ENCODE measurements around the gene GET4. TPM values are rescaled to one million over a fixed set of nuclear protein-coding genes. Genes with fewer than 3 reads are reported as not detected.

Gene GET4
- total RNA-seq, 2 experiments from 2014 or later = 84.4 to 96.4 TPM

- Mint-ChIP-seq H3K27me3 (peaks cover 5% of the 10 kb centered on the region), H3K4me1 (ENCODE audit: low read depth) (no peaks in the 10 kb centered on the region), H3K36me3 (ENCODE audit: low read depth) (no peaks in the 10 kb centered on the region), H3K4me3 (no peak overlapping the region), H3K9me3 (no peaks in the 10 kb centered on the region), H3K27ac (no peak overlapping the region)
- TF ChIP-seq, protein P1, sequence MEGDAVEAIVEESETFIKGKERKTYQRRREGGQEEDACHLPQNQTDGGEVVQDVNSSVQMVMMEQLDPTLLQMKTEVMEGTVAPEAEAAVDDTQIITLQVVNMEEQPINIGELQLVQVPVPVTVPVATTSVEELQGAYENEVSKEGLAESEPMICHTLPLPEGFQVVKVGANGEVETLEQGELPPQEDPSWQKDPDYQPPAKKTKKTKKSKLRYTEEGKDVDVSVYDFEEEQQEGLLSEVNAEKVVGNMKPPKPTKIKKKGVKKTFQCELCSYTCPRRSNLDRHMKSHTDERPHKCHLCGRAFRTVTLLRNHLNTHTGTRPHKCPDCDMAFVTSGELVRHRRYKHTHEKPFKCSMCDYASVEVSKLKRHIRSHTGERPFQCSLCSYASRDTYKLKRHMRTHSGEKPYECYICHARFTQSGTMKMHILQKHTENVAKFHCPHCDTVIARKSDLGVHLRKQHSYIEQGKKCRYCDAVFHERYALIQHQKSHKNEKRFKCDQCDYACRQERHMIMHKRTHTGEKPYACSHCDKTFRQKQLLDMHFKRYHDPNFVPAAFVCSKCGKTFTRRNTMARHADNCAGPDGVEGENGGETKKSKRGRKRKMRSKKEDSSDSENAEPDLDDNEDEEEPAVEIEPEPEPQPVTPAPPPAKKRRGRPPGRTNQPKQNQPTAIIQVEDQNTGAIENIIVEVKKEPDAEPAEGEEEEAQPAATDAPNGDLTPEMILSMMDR (IDR thresholded peaks at IDR 0.05) = no peak
- no peak overlapping the region for H3K4me3 ChIP-seq (ENCODE audit: low read length)
- H3K27me3 ChIP-seq (ENCODE audit: control insufficient read depth in 1 of 2, insufficient read depth in 2 of 2, low read length in 2 of 2) = no peaks in the 10 kb centered on the region
- no peak overlapping the region for H3K27ac ChIP-seq (ENCODE audit: low read depth in 1 of 2, low read length in 2 of 2)
- intact Hi-C loops (cut with DNase I, micrococcal nuclease) = no loop called here
- peaks cover 8% of the 10 kb centered on the region for H3K4me1 ChIP-seq (ENCODE audit: insufficient read depth, low read length)
- ATAC-seq (ENCODE audit: poor library complexity) (no peak), DNase-seq (no peak)
- CTCF ChIA-PET = no interaction called here
- peaks cover 0 to 5% of the 10 kb centered on the region in 2 experiments for H3K9me3 ChIP-seq (ENCODE audit: control insufficient read depth in 1 of 2, insufficient read depth in 1 of 2, low read length in 2 of 2)
- no peaks in the 10 kb centered on the region for H3K36me3 ChIP-seq (ENCODE audit: insufficient read depth, low read length)
- POLR2A ChIA-PET = no interaction called here
Measured at GRCh38 chr7:937856-938484, 61.6 kb downstream of the GET4 start.

GRCh38 chr7:938546-939185 lies 62.3 kb downstream of the GET4 start:
- no peaks in the 10 kb centered on the region for H3K27me3 ChIP-seq (ENCODE audit: control insufficient read depth in 1 of 2, insufficient read depth in 2 of 2, low read length in 2 of 2)
- no peak overlapping the region for H3K4me3 ChIP-seq (ENCODE audit: low read length)
- H3K36me3 Mint-ChIP-seq (ENCODE audit: low read depth) = no peaks in the 10 kb centered on the region
- TF ChIP-seq, protein P1 (IDR thresholded peaks at IDR 0.05) = no peak
- peaks cover 5% of the 10 kb centered on the region for H3K27me3 Mint-ChIP-seq
- intact Hi-C loops (cut with DNase I, micrococcal nuclease) = no loop called here
- no peaks in the 10 kb centered on the region for H3K9me3 Mint-ChIP-seq
- H3K9me3 ChIP-seq (ENCODE audit: control insufficient read depth in 1 of 2, insufficient read depth in 1 of 2, low read length in 2 of 2) = peaks cover 0 to 5% of the 10 kb centered on the region in 2 experiments
- no peaks in the 10 kb centered on the region for H3K36me3 ChIP-seq (ENCODE audit: insufficient read depth, low read length)
- no peak overlapping the region for H3K27ac ChIP-seq (ENCODE audit: low read depth in 1 of 2, low read length in 2 of 2)
- no peaks in the 10 kb centered on the region for H3K4me1 Mint-ChIP-seq (ENCODE audit: low read depth)
- H3K27ac Mint-ChIP-seq = no peak overlapping the region
- H3K4me1 ChIP-seq (ENCODE audit: insufficient read depth, low read length) = peaks cover 8% of the 10 kb centered on the region
- ATAC-seq (ENCODE audit: poor library complexity) (no peak), DNase-seq (no peak)
- H3K4me3 Mint-ChIP-seq = no peak overlapping the region
- ChIA-PET CTCF (no interaction called here), POLR2A (no interaction called here)

GRCh38 chr7:939843-940242 lies 63.5 kb downstream of the GET4 start:
- intact Hi-C loops (cut with DNase I, micrococcal nuclease) = no loop called here
- H3K36me3 Mint-ChIP-seq (ENCODE audit: low read depth) = no peaks in the 10 kb centered on the region
- Histone ChIP-seq H3K36me3 (ENCODE audit: insufficient read depth, low read length) (no peaks in the 10 kb centered on the region), H3K27ac (ENCODE audit: low read depth in 1 of 2, low read length in 2 of 2) (no peak overlapping the region), H3K9me3 (ENCODE audit: control insufficient read depth in 1 of 2, insufficient read depth in 1 of 2, low read length in 2 of 2) (peaks cover 0 to 5% of the 10 kb centered on the region in 2 experiments), H3K4me1 (ENCODE audit: insufficient read depth, low read length) (peaks cover 8% of the 10 kb centered on the region), H3K4me3 (ENCODE audit: low read length) (no peak overlapping the region), H3K27me3 (ENCODE audit: control insufficient read depth in 1 of 2, insufficient read depth in 2 of 2, low read length in 2 of 2) (no peaks in the 10 kb centered on the region)
- H3K27me3 Mint-ChIP-seq = peaks cover 5% of the 10 kb centered on the region
- ChIA-PET CTCF (interaction anchor here (1.1 kb wide), 1 partner anchor 53 kb away, joined by 3 read pairs; no protein-coding TSS in a partner anchor), POLR2A (no interaction called here)
- no peak overlapping the region for H3K27ac Mint-ChIP-seq
- no peak overlapping the region for H3K4me3 Mint-ChIP-seq
- DNase-seq (peak in 1 of 14 experiments; percentile 32), ATAC-seq (ENCODE audit: poor library complexity) (no peak)
- no peaks in the 10 kb centered on the region for H3K4me1 Mint-ChIP-seq (ENCODE audit: low read depth)
- no peaks in the 10 kb centered on the region for H3K9me3 Mint-ChIP-seq
- TF ChIP-seq, protein P1 (IDR thresholded peaks at IDR 0.05) = no peak

Measured in CD4-positive, alpha-beta T cell (primary cell).